HepG2 (cell line): Measurements from ENCODE around the gene LRP5. TPM values are rescaled to one million over a fixed set of nuclear protein-coding genes. Genes with fewer than 3 reads are reported as not detected.

ENCODE experiments used
- IRF2 ChIP-seq: IDR thresholded peaks from 2 replicates; pipeline ENCODE4 v1.6.1; 2018; ENCODE audit warnings: missing genetic modification reagents, missing compliant biosample characterization
- MEF2D ChIP-seq: sonication (generic); formaldehyde crosslinking; IDR thresholded peaks from 2 replicates; pipeline ENCODE4 v1.5.1; 2020; ENCODE audit warnings: mild to moderate bottlenecking, missing genetic modification reagents
- MXD1 ChIP-seq: sonication (generic); formaldehyde crosslinking; IDR thresholded peaks from 2 replicates; pipeline ENCODE4 v1.4.0; 2020; ENCODE audit warnings: mild to moderate bottlenecking, missing genetic modification reagents
- MYNN ChIP-seq: sonication (generic); formaldehyde crosslinking; IDR thresholded peaks from 2 replicates; pipeline ENCODE4 v1.4.0; 2020; ENCODE audit warnings: mild to moderate bottlenecking, low read depth, missing genetic modification reagents
- MZF1 ChIP-seq: sonication (generic); formaldehyde crosslinking; IDR thresholded peaks from 2 replicates; pipeline ENCODE4 v1.8.1; 2023; ENCODE audit warnings: mild to moderate bottlenecking, missing genetic modification reagents, borderline replicate concordance
- NR2F2 ChIP-seq: IDR thresholded peaks from 2 replicates; pipeline ENCODE4 v1.6.1; 2012; ENCODE audit warnings: low read depth, inconsistent platforms, borderline replicate concordance
- PAX8 ChIP-seq: sonication (generic); formaldehyde crosslinking; IDR thresholded peaks from 2 replicates; pipeline ENCODE4 v1.8.0; 2022; ENCODE audit warnings: mild to moderate bottlenecking, missing genetic modification reagents, borderline replicate concordance
- POGZ ChIP-seq: sonication (generic); formaldehyde crosslinking; IDR thresholded peaks from 2 replicates; pipeline ENCODE4 v1.4.0; 2020; ENCODE audit warnings: mild to moderate bottlenecking, missing genetic modification reagents
- RXRB ChIP-seq: IDR thresholded peaks from 2 replicates; pipeline ENCODE4 v1.6.1; 2016; ENCODE audit warnings: borderline replicate concordance, missing genetic modification reagents, missing compliant biosample characterization
- SETDB1 ChIP-seq: sonication (generic); formaldehyde crosslinking; IDR thresholded peaks from 2 replicates; pipeline ENCODE4 v1.5.1; 2020; ENCODE audit warnings: missing genetic modification reagents, mild to moderate bottlenecking, borderline replicate concordance
- SRF ChIP-seq: IDR thresholded peaks from 2 replicates; pipeline ENCODE4 v1.6.1; 2011; ENCODE audit warnings: mild to moderate bottlenecking, low read depth, low read length, moderate library complexity
- TCF7L2 ChIP-seq: IDR thresholded peaks from 2 replicates; pipeline ENCODE4 v1.6.1; 2011; ENCODE audit warnings: mild to moderate bottlenecking, low read depth, low read length, moderate library complexity
- ZFP36 ChIP-seq: fragments of 150-350 bp; IDR thresholded peaks from 2 replicates; pipeline ENCODE4 v1.6.1; 2018; ENCODE audit warnings: borderline replicate concordance, low read length, low read depth; ENCODE audit not compliant: partially characterized antibody
- ZKSCAN1 ChIP-seq: fragments of 150-350 bp; IDR thresholded peaks from 2 replicates; pipeline ENCODE4 v1.6.1; 2014; ENCODE audit warnings: low read length
- ZNF607 ChIP-seq: sonication (generic); formaldehyde crosslinking; IDR thresholded peaks from 2 replicates; pipeline ENCODE4 v1.5.1; 2020; ENCODE audit warnings: missing genetic modification reagents, mild to moderate bottlenecking, borderline replicate concordance
- ZNF800 ChIP-seq: sonication (generic); formaldehyde crosslinking; IDR thresholded peaks from 2 replicates; pipeline ENCODE4 v1.4.0; 2020; ENCODE audit warnings: missing genetic modification reagents
- polyA plus RNA-seq, 8 experiments: library from polyadenylated mRNA; depleted of rRNA in 3 of 8; stranded (reverse) in 7 of 8; unstranded in 1 of 8; fragments of >200 nt; fragmentation: Illumina TruSeq in 4 of 8; extraction: Trizol in 4 of 8; gene quantifications; 2 replicates each; pipeline versions ENCODE4 v1.2.1 to v1.2.3, GENCODE V29; 2011 to 2016; ENCODE audit warnings: low read depth in 4 of 8, missing spikeins in 1 of 8, mixed read lengths in 1 of 8; ENCODE audit not compliant: insufficient read depth in 1 of 8
- total RNA-seq, 5 experiments: library from RNA; depleted of rRNA; stranded (reverse); fragments of >200 nt; fragmentation: Illumina TruSeq; extraction: Trizol; gene quantifications; 2 replicates each; pipeline ENCODE4 v1.2.3, GENCODE V29; 2016; ENCODE audit warnings: low read depth in 1 of 5
- TF ChIP-seq, protein P1 (sequence below): sonication (generic); formaldehyde crosslinking; conservative IDR thresholded peaks from 2 replicates; pipeline ENCODE4 v1.4.0; 2020; ENCODE audit warnings: mild to moderate bottlenecking, missing genetic modification reagents, moderate library complexity
- TF ChIP-seq, protein P2 (sequence below): sonication (generic); formaldehyde crosslinking; IDR thresholded peaks from 2 replicates; pipeline ENCODE4 v1.5.1; 2020; ENCODE audit warnings: mild to moderate bottlenecking, missing genetic modification reagents
- TF ChIP-seq, protein P3 (sequence below): IDR thresholded peaks from 2 replicates; pipeline ENCODE4 v1.6.1; 2016; ENCODE audit warnings: low read depth, borderline replicate concordance

LRP5 gene
- total and polyA plus RNA-seq, 2 of the 13 experiments (the other 11 are each of a cell fraction or from before 2014, with no cell fraction given): 40.4 to 64.0 TPM

- TF ChIP-seq MYNN (CRISPR knock-in tag) (no peak; the same call in 1 of the 2 replicates), ZFP36 (no peak), NR2F2 (peak; percentile 95), SETDB1 (no peak), PAX8 (CRISPR knock-in tag) (no peak; the same call in 1 of the 2 replicates), POGZ (CRISPR knock-in tag) (peak; percentile 88), TCF7L2 (peak; percentile 92), MZF1 (CRISPR knock-in tag) (0 out of 2 replicates have a peak, but pooled peaks have one; percentile 33), RXRB (CRISPR knock-in tag) (peak; percentile 95), ZNF607 (CRISPR knock-in tag) (peak; percentile 73), SRF (peak; percentile 97), IRF2 (CRISPR knock-in tag) (peak; percentile 83; the same call in 1 of the 2 replicates), ZKSCAN1 (0 out of 2 replicates have a peak, but pooled peaks have one; percentile 17), MEF2D (CRISPR knock-in tag) (peak; percentile 93), ZNF800 (no peak), MXD1 (peak; percentile 53; the same call in 1 of the 2 replicates)
- TF ChIP-seq, protein P1, sequence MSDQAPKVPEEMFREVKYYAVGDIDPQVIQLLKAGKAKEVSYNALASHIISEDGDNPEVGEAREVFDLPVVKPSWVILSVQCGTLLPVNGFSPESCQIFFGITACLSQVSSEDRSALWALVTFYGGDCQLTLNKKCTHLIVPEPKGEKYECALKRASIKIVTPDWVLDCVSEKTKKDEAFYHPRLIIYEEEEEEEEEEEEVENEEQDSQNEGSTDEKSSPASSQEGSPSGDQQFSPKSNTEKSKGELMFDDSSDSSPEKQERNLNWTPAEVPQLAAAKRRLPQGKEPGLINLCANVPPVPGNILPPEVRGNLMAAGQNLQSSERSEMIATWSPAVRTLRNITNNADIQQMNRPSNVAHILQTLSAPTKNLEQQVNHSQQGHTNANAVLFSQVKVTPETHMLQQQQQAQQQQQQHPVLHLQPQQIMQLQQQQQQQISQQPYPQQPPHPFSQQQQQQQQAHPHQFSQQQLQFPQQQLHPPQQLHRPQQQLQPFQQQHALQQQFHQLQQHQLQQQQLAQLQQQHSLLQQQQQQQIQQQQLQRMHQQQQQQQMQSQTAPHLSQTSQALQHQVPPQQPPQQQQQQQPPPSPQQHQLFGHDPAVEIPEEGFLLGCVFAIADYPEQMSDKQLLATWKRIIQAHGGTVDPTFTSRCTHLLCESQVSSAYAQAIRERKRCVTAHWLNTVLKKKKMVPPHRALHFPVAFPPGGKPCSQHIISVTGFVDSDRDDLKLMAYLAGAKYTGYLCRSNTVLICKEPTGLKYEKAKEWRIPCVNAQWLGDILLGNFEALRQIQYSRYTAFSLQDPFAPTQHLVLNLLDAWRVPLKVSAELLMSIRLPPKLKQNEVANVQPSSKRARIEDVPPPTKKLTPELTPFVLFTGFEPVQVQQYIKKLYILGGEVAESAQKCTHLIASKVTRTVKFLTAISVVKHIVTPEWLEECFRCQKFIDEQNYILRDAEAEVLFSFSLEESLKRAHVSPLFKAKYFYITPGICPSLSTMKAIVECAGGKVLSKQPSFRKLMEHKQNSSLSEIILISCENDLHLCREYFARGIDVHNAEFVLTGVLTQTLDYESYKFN: peak; percentile 100
- TF ChIP-seq, protein P2, sequence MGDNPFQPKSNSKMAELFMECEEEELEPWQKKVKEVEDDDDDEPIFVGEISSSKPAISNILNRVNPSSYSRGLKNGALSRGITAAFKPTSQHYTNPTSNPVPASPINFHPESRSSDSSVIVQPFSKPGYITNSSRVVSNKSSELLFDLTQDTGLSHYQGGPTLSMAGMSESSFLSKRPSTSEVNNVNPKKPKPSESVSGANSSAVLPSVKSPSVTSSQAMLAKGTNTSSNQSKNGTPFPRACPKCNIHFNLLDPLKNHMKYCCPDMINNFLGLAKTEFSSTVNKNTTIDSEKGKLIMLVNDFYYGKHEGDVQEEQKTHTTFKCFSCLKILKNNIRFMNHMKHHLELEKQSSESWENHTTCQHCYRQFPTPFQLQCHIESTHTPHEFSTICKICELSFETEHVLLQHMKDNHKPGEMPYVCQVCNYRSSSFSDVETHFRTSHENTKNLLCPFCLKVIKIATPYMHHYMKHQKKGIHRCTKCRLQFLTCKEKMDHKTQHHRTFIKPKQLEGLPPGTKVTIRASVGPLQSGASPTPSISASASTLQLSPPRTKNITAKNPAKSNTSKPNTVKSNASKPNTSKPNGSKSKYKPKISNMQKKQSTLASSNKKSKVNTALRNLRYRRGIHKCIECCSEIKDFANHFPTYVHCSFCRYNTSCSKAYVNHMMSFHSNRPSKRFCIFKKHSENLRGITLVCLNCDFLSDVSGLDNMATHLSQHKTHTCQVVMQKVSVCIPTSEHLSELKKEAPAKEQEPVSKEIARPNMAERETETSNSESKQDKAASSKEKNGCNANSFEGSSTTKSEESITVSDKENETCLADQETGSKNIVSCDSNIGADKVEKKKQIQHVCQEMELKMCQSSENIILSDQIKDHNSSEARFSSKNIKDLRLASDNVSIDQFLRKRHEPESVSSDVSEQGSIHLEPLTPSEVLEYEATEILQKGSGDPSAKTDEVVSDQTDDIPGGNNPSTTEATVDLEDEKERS (CRISPR knock-in tag): peak; percentile 95
- TF ChIP-seq, protein P3, sequence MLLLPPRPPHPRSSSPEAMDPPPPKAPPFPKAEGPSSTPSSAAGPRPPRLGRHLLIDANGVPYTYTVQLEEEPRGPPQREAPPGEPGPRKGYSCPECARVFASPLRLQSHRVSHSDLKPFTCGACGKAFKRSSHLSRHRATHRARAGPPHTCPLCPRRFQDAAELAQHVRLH (CRISPR knock-in tag): peak; percentile 77
Observed at GRCh38 chr11:68297812-68298658, 14.4 kb upstream of the LRP5 start (continued).
